Neutrophil (primary cell): Measurements from ENCODE around the gene CEP162.
"Not testable (repeated sequence)": the region's sequence is repeated elsewhere in the genome, so short reads cannot be mapped to it uniquely, and the experiment has no call there.

Source experiments
- H3K27ac ChIP-seq: fragments of 200-600 bp; sonication (generic); 2 replicates; pipeline ENCODE4 v1.5.1; 2016; ENCODE audit warnings: mild to moderate bottlenecking, moderate library complexity
- H3K27me3 ChIP-seq: fragments of 200-600 bp; sonication (generic); 2 replicates; pipeline ENCODE4 v1.6.0; 2016; ENCODE audit warnings: mild to moderate bottlenecking
- H3K36me3 ChIP-seq: fragments of 200-600 bp; sonication (generic); 2 replicates; pipeline ENCODE4 v1.5.1; 2017
- H3K4me1 ChIP-seq, 2 experiments: fragments of 200-600 bp in 1 of 2; sonication (generic) in 1 of 2; 1 replicate in 1 of 2; 2 replicates in 1 of 2; pipeline versions ENCODE4 v1.5.1 to v1.6.1; 2013 to 2016; ENCODE audit warnings: low read depth in 1 of 2, low read length in 1 of 2, mild to moderate bottlenecking in 1 of 2, moderate library complexity in 1 of 2; ENCODE audit not compliant: control insufficient read depth in 1 of 2, insufficient read depth in 1 of 2
- H3K4me3 ChIP-seq, 2 experiments: fragments of 200-600 bp in 1 of 2; sonication (generic) in 1 of 2; 1 replicate in 1 of 2; 2 replicates in 1 of 2; pipeline ENCODE4 v1.5.1; 2013 to 2016; ENCODE audit warnings: low read depth in 1 of 2, low read length in 1 of 2, mild to moderate bottlenecking in 1 of 2, moderate library complexity in 1 of 2
- H3K9me3 ChIP-seq: fragments of 200-600 bp; sonication (generic); 2 replicates; pipeline ENCODE4 v1.5.1; 2016
- TF ChIP-seq, protein P1 (sequence below): fragments of 200-600 bp; sonication (generic); IDR thresholded peaks from 2 replicates; pipeline ENCODE4 v1.5.1; 2016; ENCODE audit warnings: antibody characterized with exemption

Gene CEP162

GRCh38 chr6:84137989-84138575 lies 89.4 kb downstream of the CEP162 start:
- Histone ChIP-seq H3K27me3 (no peaks in the 10 kb centered on the region), H3K27ac (no peak overlapping the region), H3K4me3 (no peak overlapping the region), H3K9me3 (no peaks in the 10 kb centered on the region), H3K4me1 (no peaks in the 10 kb centered on the region), H3K36me3 (peaks cover 15% of the 10 kb centered on the region)
- TF ChIP-seq, protein P1, sequence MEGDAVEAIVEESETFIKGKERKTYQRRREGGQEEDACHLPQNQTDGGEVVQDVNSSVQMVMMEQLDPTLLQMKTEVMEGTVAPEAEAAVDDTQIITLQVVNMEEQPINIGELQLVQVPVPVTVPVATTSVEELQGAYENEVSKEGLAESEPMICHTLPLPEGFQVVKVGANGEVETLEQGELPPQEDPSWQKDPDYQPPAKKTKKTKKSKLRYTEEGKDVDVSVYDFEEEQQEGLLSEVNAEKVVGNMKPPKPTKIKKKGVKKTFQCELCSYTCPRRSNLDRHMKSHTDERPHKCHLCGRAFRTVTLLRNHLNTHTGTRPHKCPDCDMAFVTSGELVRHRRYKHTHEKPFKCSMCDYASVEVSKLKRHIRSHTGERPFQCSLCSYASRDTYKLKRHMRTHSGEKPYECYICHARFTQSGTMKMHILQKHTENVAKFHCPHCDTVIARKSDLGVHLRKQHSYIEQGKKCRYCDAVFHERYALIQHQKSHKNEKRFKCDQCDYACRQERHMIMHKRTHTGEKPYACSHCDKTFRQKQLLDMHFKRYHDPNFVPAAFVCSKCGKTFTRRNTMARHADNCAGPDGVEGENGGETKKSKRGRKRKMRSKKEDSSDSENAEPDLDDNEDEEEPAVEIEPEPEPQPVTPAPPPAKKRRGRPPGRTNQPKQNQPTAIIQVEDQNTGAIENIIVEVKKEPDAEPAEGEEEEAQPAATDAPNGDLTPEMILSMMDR = no peak

- Histone ChIP-seq H3K9me3 (no peaks in the 10 kb centered on the region), H3K4me3 (no peak overlapping the region), H3K27ac (no peak overlapping the region), H3K4me1 (no peaks in the 10 kb centered on the region), H3K27me3 (no peaks in the 10 kb centered on the region), H3K36me3 (peaks cover 15% of the 10 kb centered on the region)
- TF ChIP-seq, protein P1 = no peak
Observed at GRCh38 chr6:84137051-84137375, 90.4 kb downstream of the CEP162 start.

DNA sequence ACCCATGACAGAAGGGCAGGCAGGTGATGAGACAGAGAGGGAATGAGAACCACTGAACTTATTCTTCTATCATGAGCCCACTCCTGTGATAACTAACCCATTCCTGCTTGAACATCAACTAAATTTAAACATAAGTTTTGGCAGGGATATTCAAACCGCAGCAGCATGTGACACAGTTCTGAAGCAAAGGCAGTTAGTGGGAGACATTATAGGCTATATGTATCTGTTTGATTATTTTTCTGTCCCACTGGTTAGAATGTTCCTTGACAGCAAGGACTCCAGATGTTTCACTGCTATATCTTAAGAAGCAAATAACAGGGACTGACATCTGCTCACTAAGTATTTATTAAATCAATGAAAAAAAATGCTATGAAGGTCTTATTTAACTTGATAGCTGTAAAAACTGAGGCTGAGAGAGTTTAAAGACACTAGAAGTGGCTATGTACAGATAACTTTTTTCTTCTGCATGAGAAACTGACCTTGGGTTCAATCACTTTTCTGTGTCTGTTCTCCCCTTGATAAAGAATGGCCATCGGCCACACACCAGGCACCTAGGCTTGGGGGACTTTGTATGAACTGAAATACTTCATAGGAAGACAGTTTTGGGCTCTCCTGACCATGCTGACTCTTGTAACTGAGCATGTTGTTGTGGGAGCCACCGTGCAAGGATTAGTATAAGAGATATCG lies 90.9 kb downstream of the CEP162 start:
- Histone ChIP-seq H3K4me3 (no peak overlapping the region), H3K27ac (no peak overlapping the region), H3K36me3 (peaks cover 15% of the 10 kb centered on the region), H3K9me3 (no peaks in the 10 kb centered on the region), H3K27me3 (no peaks in the 10 kb centered on the region), H3K4me1 (no peaks in the 10 kb centered on the region)
- TF ChIP-seq, protein P1 = no peak

DNA sequence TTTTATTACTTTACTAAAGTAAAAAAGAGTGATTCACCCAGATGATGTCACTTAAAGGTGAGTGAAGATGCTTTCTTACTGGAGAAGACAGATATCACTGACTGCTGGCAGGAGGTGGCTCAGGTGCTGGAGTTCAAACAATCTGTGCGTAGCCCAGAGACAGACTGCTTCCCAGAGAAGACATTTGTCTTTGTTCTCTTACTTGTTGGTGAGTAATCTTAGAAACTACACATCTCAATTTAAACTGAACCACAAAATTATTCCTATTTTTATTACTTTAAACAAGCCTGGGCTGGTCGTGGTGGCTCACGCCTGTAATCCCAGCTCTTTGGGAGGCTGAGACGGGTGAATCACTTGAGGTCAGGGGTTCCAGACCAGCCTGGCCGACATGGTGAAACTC lies 92.2 kb downstream of the CEP162 start:
- no peaks in the 10 kb centered on the region for H3K9me3 ChIP-seq
- no peaks in the 10 kb centered on the region for H3K4me1 ChIP-seq
- no peaks in the 10 kb centered on the region for H3K27me3 ChIP-seq
- H3K4me3 ChIP-seq = no peak overlapping the region
- peaks cover 10% of the 10 kb centered on the region for H3K36me3 ChIP-seq
- no peak overlapping the region for H3K27ac ChIP-seq
- TF ChIP-seq, protein P1 = no peak

DNA sequence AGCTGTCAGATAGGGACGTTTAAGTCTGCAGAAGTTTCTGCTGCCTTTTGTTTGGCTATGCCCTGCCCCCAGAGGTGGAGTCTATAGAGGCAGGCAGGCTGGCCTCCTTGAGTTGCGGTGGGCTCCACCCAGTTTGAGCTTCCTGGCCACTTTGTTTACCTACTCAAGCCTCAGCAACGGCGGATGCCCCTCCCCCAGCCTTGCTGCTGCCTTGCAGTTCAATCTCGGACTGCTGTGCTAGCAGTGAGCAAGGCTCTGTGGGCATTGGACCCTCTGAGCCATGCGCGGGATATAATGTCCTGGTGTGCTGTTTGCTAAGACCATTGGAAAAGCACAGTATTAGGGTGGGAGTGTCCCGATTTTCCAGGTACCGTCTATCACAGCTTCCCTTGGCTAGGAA lies 94.1 kb downstream of the CEP162 start:
- H3K4me3 ChIP-seq, H3K4me1 ChIP-seq: not testable (repeated sequence)

GRCh38 chr6:84129588-84129987 lies 97.9 kb downstream of the CEP162 start:
- H3K27me3 ChIP-seq, H3K4me3 ChIP-seq, H3K4me1 ChIP-seq, H3K27ac ChIP-seq, H3K9me3 ChIP-seq: not testable (repeated sequence)
- peaks cover 15% of the 10 kb centered on the region for H3K36me3 ChIP-seq

More for the DNA sequence above, 94.1 kb downstream of the CEP162 start:
- H3K27me3 ChIP-seq, H3K9me3 ChIP-seq, H3K36me3 ChIP-seq, H3K27ac ChIP-seq: not testable (repeated sequence)
